ENCODE data around the gene PPP1R8.
A peak's percentile ranks its signal among the peaks of the same experiment; 100 is the strongest.
"Not testable (repeated sequence)": the region's sequence is repeated elsewhere in the genome, so short reads cannot be mapped to it uniquely, and the experiment has no call there.

PPP1R8 gene

GRCh38 chr1:27830621-27831440 lies at the start of gene PPP1R8:
TSS of gene PPP1R8 (plus strand) at chr1:27830782. CDS start at chr1:27830836, 54 bp downstream.
- DNase-seq, result peak; percentile 91

DNA sequence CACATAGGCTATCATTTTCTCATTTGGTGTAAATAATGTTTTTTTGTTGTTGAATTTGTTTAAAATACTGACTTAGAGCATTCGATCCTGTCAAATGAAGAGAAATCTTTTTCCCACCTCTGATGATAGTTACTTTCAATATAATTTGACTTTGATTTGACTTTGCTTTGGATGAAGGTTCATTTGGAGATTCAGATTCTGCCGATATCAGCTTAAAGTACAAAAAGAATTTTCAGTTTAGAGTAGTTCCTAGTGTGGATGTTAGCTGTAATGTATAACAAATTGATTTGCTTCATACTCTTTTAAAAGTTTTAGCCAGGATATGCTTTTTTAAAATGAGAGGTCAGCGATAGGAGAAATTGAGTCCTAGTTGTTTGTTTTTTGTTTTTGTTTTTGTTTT lies 47.6 kb upstream of the PPP1R8 start:
- DNase-seq, result no peak

DNA sequence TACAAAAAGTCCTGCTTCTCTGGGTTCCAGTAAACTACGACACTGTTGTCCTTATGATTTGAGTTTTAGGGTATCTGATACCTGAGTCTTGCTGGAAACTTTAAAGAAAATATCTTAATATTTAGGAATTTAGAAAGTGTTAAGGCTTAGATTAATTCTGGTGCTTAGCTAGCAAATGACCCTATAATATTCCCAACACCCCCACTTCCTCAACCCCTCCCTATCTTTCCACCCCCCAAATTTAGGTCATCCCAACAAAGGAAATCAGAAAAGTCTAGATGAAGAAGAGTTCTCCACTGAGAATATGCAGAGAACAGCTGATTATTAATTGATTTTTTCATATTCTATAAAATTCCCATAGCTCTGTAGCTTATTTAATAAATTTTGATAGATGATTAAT lies 45.9 kb upstream of the PPP1R8 start:
- DNase-seq, result no peak

- DNase-seq, result no peak
These were observed 44.7 kb upstream of the PPP1R8 start for GRCh38 chr1:27785781-27786455.

DNA sequence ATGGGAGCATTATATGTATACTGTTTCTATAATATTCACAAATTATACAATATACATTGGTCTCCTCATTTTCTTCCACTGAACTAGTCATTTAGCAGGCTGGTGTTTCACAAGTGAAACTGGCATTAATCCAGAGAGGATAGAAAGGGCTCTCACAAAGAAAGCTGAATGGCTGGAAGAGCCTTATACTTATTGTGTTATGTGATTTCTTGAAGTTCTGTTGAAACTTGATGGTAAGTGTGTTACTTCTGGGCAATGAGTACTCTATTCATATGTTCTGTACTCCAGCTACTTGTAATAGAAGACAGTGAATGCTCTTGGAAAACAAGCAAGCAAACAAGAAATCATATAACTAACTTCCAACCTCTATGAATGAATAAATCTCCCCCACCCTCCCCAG lies 42.7 kb upstream of the PPP1R8 start:
- DNase-seq, result no peak

GRCh38 chr1:27789540-27790041 lies 41.0 kb upstream of the PPP1R8 start:
- no peak for DNase-seq

- not testable (repeated sequence) for DNase-seq
These were observed 40.3 kb upstream of the PPP1R8 start for GRCh38 chr1:27790270-27790669.

DNA sequence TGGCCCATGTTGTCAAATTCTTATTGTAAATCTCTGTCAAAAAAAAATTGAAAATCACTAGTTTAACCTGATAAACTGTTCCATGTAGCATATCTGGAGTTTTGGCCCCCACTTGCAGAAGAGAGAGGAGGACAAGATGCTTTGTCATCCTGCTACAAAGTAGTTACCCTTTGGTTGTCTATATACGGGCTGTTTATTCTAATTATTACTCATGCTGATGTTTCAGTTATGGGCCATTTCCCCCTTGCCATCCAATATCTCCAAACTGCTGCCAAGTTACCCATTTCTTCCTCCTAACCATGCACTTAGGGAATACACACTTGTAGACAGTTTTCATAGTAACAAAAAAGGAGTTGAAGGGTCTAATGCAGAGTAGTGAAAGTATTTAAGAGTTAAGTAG lies 35.0 kb upstream of the PPP1R8 start:
- DNase-seq, result no peak

- no peak for DNase-seq
These were observed 25.8 kb upstream of the PPP1R8 start for GRCh38 chr1:27804791-27805190.

GRCh38 chr1:27806758-27807157 lies 23.8 kb upstream of the PPP1R8 start:
- no peak for DNase-seq

DNA sequence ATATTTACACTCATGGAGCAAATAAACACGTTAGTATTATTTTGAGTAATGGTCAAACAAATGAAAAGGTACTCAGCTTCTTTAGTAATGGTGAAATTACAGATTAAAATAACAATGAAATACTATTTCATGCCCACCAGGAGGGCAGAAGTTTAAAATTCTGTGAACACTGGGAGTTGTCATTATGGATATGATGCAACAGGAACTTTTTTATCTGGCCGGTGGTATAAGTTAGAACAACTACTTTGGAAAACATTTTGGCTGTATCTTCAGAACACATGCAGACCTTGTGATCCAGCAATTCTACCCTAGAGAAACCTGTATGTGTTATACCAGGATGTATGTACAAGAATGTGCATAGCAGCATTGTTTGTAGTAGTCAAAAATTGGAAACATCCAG lies 23.2 kb upstream of the PPP1R8 start:
- no peak for DNase-seq

DNA sequence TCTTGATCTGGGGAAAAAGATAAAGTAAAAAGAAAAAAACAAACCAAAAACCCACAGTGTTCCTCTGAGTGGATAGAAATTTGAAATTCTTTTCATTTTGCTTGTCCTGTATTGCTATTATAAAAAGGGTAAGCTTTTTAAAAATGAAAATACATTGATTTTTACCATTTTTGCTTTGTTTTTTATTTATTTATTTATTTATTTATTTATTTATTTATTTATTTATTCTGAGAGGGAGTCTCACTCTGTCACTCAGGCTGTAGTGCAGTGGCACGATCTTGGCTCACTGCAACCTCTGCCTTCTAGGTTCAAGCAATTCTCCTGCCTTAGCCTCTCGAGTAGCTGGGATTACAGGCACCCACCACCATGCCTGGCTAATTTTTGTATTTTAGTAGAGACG lies 22.5 kb upstream of the PPP1R8 start:
- DNase-seq, result not testable (repeated sequence)

GRCh38 chr1:27809883-27810282 lies 20.7 kb upstream of the PPP1R8 start:
- DNase-seq, result no peak

GRCh38 chr1:27811741-27812500 lies 18.7 kb upstream of the PPP1R8 start:
- no peak for DNase-seq

GRCh38 chr1:27816921-27817630 lies 13.5 kb upstream of the PPP1R8 start:
- no peak for DNase-seq

GRCh38 chr1:27821761-27822315 lies 8.7 kb upstream of the PPP1R8 start:
- no peak for DNase-seq

DNA sequence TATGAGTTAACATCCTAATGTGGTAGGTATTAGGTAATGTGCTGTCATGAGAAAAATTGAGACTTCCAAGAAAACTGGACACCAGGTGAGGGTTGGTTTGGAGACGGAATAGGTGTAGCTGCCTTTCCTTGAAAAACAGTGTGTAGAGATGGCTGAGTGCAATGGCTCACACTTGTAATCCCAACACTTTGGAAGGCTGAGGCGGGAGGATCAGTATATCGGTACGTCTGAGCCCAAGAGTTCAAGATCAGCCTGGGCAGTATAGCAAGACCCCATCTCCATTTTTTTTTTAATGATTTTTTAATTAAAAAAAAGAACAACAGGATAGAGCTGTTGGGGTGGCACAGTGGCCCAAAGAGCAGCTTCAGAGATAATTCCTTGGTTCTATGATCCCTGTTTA lies 6.8 kb upstream of the PPP1R8 start:
- no peak for DNase-seq

GRCh38 chr1:27824411-27824810 lies 6.2 kb upstream of the PPP1R8 start:
- DNase-seq, result no peak

GRCh38 chr1:27829339-27829960 lies 1.1 kb upstream of the PPP1R8 start:
- not testable (repeated sequence) for DNase-seq

- DNase-seq, result no peak
These were observed 1.2 kb downstream of the PPP1R8 start for GRCh38 chr1:27831568-27832410.

GRCh38 chr1:27832762-27833161 lies 2.2 kb downstream of the PPP1R8 start:
- DNase-seq, result no peak
